HUES64 (cell line): ENCODE data around the gene SYF2.
"Not testable (repeated sequence)": the region's sequence is repeated elsewhere in the genome, so short reads cannot be mapped to it uniquely, and the experiment has no call there.

ENCODE experiments used
- H3K27ac ChIP-seq: 2 replicates; pipeline ENCODE4 v1.7.0; 2013; ENCODE audit warnings: low read depth, low read length, inconsistent platforms
- H3K27me3 ChIP-seq: 2 replicates; pipeline ENCODE4 v1.6.1; 2013; ENCODE audit warnings: mild to moderate bottlenecking, low read length; ENCODE audit not compliant: insufficient read depth
- H3K36me3 ChIP-seq: 2 replicates; pipeline ENCODE4 v1.6.1; 2013; ENCODE audit warnings: mild to moderate bottlenecking, low read length; ENCODE audit not compliant: insufficient read depth
- H3K4me1 ChIP-seq: 2 replicates; pipeline ENCODE4 v1.6.1; 2013; ENCODE audit warnings: mild to moderate bottlenecking, low read length, moderate library complexity; ENCODE audit not compliant: insufficient read depth
- H3K4me3 ChIP-seq: 2 replicates; pipeline ENCODE4 v1.5.1; 2013; ENCODE audit warnings: mild to moderate bottlenecking, low read length, moderate library complexity
- H3K9ac ChIP-seq: 2 replicates; pipeline ENCODE4 v1.6.1; 2013; ENCODE audit warnings: mild to moderate bottlenecking, low read depth, low read length
- H3K9me3 ChIP-seq: 2 replicates; pipeline ENCODE4 v1.6.1; 2013; ENCODE audit warnings: low read depth, low read length; ENCODE audit not compliant: insufficient read depth
- WGBS: fragments of 150-250, 120-280 bp; methylation state at CpG from one replicate; pipeline ENCODE4 v1.1.7; 2013; ENCODE audit warnings: missing lambda C conversion rate; 5-methylcytosine and 5-hydroxymethylcytosine counted together

The SYF2 gene

DNA sequence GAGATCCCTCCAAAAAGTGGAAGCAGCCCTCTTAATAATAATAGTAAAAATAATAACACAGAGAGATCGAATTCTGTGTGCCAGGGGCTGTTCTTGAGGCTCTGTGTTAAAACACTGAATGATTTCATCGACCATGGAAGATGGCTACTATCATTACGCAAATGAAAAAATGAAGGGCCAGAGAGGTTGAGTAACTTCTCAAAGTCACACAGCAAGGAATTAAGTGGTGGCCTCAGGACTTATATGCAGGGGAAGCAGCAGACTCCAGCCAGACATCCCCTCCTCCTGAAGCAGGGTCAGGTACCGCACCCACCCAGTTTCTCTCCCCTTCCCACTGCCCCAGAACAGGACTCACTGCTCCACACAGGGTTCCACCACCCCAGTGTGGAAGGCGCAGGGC, 40.1 kb downstream of the SYF2 start:
- H3K27ac ChIP-seq: no peak overlapping the region
- H3K9ac ChIP-seq: no peak overlapping the region
- 94% methylated on average over 5 of the region's 5 CpGs for WGBS
- H3K27me3 ChIP-seq: no peaks in the 10 kb centered on the region
- no peak overlapping the region for H3K4me3 ChIP-seq
- H3K4me1 ChIP-seq: no peaks in the 10 kb centered on the region
- no peaks in the 10 kb centered on the region for H3K36me3 ChIP-seq
- no peaks in the 10 kb centered on the region for H3K9me3 ChIP-seq

DNA sequence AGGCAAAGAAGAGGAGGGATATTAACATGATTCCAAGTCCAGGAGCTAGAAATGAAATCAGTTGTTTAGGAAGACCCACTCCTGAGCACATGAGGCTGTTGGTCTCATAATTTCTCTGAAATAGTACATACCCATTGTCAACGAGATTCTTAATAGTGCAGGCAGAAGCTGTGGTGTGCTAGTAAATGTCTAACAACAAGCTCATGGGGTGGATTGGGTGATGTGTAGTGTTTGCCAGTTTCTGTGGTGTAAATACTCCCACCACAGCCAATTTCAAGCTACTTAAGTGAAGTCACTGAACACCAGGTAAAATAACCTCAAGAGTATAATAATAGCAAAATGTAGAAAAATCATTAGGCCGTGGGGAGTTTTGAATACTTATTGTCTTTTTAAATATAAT, 42.0 kb downstream of the SYF2 start:
- Histone ChIP-seq H3K4me1 (no peaks in the 10 kb centered on the region), H3K27me3 (no peaks in the 10 kb centered on the region), H3K9me3 (no peaks in the 10 kb centered on the region), H3K4me3 (no peak overlapping the region), H3K9ac (no peak overlapping the region), H3K27ac (no peak overlapping the region), H3K36me3 (no peaks in the 10 kb centered on the region)
- no CpG with 5 or more reads among the region's 2 CpGs for WGBS

DNA sequence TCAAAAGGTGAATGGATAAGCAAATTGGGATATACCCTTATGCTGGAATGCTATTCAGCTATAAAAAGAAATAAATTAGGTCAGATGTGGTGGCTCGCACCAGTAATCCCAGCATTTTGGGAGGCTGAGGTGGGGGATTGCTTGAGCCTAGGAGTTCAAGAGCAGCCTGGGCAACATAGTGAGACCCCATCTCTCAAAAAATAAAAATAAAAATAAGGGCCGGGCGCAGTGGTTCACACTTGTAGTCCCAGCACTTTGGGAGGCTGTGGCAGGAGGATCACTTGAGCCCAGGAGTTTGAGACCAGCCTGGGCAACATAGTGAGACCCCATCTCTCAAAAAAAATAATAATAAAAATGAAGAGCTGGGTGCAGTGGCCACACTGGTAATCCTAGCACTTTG, 44.4 kb downstream of the SYF2 start:
- 98% methylated on average over 3 of the region's 3 CpGs for WGBS
- H3K9me3 ChIP-seq, H3K27me3 ChIP-seq, H3K27ac ChIP-seq, H3K4me1 ChIP-seq, H3K4me3 ChIP-seq, H3K9ac ChIP-seq, H3K36me3 ChIP-seq: not testable (repeated sequence)

DNA sequence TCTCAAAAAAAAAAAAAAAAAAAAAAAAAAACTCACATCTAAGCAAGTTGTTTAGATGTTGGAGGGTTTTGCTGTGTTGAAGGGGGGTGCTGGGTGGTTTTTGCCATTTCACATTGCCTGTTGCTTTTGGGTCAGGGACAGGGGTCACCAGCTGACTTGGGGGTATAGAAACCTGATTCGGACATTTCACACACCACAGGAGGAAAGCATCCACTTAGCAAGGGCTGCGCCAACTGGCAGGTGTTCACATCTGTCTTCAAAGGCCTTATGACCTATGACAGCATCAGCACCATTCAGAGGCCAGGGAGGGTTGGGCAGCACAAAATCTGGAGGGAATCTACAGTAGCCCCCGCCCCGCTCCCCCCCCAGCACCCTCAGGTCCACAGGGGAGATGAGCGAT, 45.2 kb downstream of the SYF2 start:
- Histone ChIP-seq H3K36me3 (no peaks in the 10 kb centered on the region), H3K27me3 (no peaks in the 10 kb centered on the region), H3K9ac (no peak overlapping the region), H3K4me3 (no peak overlapping the region), H3K27ac (no peak overlapping the region), H3K9me3 (no peaks in the 10 kb centered on the region), H3K4me1 (no peaks in the 10 kb centered on the region)
- 99% methylated on average over 5 of the region's 5 CpGs for WGBS

DNA sequence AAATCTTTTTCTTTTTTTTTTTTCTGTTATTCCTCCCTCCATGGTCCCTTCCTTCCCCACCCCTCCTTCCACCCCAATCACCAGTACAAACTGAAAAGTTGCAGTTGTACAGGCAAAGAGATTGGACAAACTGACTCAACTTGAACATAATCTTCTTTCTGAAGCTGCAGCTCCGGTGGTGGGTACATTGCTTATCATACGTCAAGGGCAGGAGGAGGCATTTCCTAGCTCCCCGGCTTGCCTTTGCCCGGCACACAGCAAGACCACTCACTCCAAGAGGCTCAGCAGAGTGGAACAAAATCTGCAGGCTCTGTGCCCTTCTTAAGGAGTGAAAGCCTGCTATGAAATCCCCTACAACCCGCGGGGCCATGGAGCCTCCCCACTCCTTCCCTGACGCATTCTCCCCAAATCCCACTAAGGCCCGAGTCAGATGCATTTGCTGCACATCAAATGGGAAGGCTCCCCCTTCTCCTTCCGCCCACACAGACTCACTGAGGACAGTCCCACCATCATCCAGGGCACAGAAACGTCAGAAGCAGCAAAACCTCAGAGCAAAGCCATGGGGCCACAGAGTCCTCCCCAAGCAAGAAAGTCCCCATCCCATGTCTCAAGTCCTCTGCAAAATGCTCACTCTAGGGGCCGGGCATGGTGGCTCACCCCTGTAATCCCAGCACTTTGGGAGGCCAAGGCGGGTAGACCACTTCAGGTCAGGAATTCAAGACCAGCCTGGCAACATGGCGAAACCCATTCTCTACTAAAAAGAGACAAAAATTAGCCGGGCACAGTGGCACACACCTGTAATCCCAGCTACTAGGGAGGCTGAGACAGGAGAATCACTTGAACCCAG, 45.9 kb downstream of the SYF2 start:
- H3K9ac ChIP-seq: no peak overlapping the region
- no peaks in the 10 kb centered on the region for H3K9me3 ChIP-seq
- no peak overlapping the region for H3K27ac ChIP-seq
- H3K4me1 ChIP-seq: no peaks in the 10 kb centered on the region
- WGBS: 90% methylated on average over 14 of the region's 14 CpGs
- H3K4me3 ChIP-seq: no peak overlapping the region
- H3K36me3 ChIP-seq: no peaks in the 10 kb centered on the region
- no peaks in the 10 kb centered on the region for H3K27me3 ChIP-seq

DNA sequence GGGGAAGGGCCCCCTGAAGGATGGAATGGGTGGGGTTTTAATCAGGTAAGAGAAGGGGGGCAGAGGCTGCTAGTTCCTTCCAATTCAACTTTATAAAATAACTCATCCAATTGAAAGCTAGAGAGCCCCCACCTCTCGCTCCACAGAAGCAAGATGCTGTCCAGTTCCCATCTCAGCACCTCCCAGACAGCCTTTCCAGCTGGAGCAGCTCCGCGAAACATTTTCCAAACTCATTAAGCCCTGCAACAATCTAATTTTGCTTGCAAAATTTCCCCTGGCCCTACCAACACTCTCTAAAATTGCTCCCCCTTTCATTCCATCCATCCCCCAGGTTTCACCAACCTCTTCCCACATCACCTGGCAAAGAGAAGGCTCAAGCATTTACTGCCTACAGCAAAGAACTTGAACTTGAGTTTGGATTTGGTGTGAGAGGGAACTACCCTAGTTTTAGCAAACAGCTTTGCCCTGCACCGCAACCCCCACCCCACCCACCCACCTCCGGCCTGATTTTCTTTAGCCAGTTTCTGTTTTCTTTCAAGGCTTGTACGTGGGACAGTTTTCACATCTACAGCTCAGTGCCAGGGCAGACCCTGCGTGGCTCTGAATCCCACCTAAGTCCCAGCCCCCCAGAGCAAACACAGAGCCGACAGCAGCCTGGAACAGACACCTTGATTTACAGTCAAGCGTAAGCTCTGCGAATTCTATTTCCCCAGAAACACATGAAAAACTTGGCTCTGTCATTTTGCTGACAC, 46.7 kb downstream of the SYF2 start:
- no peaks in the 10 kb centered on the region for H3K4me1 ChIP-seq
- H3K36me3 ChIP-seq: no peaks in the 10 kb centered on the region
- no peaks in the 10 kb centered on the region for H3K27me3 ChIP-seq
- no peak overlapping the region for H3K4me3 ChIP-seq
- no peak overlapping the region for H3K27ac ChIP-seq
- 90% methylated on average over 10 of the region's 10 CpGs for WGBS
- no peaks in the 10 kb centered on the region for H3K9me3 ChIP-seq
- H3K9ac ChIP-seq: no peak overlapping the region

DNA sequence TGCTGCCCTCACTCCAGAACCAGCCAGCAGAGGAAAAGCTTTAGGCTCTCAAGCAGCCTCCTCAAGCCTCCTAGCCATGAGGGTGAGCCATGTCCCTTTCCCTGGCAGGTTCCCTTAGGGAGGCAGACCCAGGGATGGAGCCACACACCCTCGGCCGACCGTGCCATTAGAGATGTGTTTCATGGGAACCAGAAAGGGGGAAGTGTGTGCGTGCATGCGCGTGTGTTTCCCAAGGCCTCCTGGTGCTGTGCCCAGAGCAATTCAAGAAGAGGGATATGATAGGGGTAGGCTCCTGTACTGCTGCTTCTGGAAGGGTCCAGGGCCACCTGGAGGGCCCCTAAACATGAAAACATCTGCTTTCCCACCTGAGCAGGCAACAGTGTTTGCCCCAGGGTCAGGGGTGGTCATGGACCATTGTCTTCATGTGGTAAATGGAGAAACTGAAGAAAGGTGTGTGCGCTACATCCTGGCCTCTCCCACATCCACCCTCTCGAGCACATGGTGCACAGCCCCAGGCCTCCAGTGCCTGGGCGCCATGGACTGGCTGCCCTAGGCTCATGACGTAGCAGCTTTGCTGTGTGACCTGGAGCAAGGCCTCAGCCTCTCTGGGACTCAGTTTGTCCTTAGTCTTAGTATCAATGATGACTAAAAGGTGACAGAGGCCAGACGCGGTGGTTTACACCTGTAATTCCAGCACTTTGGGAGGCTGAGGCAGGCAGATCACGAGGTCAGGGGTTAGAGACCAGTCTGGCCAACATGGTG, 48.1 kb downstream of the SYF2 start:
- no peaks in the 10 kb centered on the region for H3K4me1 ChIP-seq
- no peaks in the 10 kb centered on the region for H3K27me3 ChIP-seq
- H3K27ac ChIP-seq: no peak overlapping the region
- 94% methylated on average over 13 of the region's 13 CpGs for WGBS
- no peak overlapping the region for H3K4me3 ChIP-seq
- no peak overlapping the region for H3K9ac ChIP-seq
- H3K9me3 ChIP-seq: no peaks in the 10 kb centered on the region
- H3K36me3 ChIP-seq: no peaks in the 10 kb centered on the region

DNA sequence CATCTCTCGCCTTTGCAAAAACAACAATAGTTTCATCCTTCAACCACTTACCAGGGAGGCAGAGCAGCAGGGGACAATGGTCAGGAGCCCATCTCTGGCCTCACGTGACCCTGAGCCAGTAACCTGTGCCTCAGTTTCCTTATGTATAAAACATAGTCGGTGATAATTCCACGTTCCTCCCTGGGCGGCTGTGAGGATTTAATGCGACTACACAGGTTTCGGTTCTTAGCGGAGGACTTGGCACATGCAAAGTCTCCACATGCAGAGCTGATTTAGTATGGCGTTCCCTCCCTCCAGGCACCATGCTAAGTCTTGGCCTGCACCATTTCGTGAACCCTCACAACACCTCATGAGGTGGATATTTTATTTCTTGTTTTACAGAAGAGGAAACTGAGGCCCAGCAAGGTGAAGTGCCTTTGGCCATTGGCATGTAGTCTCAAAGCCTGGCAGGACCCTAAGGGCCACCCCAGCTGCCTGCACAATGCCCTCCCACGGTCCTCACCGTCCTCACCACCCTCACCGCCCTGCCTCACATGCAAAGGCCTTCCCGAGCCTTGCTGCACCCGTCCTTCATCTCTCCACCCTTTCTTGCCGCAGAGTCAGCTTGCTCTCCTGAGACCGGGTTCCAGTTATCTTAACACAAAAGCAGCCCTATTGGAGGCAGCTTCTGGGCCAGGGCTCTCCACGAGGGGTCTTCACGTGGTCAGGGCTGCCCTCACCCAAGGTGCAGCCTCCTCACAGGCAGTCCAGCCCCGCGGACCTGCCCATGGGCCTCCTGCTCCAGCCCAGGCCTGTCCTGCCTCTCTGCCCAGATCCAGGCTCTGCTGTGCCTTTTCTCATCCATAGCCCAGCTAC, 48.9 kb downstream of the SYF2 start:
- Histone ChIP-seq H3K27ac (no peak overlapping the region), H3K4me3 (no peak overlapping the region)

DNA sequence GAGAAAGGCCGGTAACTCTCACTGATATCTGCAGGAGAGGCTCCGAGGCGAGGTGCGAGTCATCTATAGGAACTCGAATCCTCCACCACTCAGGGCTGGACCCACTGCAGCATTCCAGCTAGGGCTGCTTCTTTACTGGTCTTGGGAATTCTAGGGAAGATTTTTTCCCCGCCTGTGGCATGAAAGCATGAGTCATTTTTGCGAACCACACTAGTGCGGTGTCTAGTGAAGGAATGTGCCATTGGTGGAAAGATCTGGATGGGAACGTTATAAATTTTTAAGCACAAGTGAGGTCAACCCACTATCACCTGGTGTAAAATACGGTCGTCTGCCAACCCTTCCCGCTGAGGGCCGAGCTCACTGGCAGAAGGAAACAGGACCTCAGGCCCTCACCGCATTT, 49.7 kb downstream of the SYF2 start:
- 92% methylated on average over 14 of the region's 14 CpGs for WGBS

More for the DNA sequence above, 48.9 kb downstream of the SYF2 start:
- Histone ChIP-seq H3K36me3 (no peaks in the 10 kb centered on the region), H3K4me1 (no peaks in the 10 kb centered on the region), H3K9ac (no peak overlapping the region), H3K9me3 (no peaks in the 10 kb centered on the region), H3K27me3 (no peaks in the 10 kb centered on the region)
- 93% methylated on average over 21 of the region's 21 CpGs for WGBS

DNA sequence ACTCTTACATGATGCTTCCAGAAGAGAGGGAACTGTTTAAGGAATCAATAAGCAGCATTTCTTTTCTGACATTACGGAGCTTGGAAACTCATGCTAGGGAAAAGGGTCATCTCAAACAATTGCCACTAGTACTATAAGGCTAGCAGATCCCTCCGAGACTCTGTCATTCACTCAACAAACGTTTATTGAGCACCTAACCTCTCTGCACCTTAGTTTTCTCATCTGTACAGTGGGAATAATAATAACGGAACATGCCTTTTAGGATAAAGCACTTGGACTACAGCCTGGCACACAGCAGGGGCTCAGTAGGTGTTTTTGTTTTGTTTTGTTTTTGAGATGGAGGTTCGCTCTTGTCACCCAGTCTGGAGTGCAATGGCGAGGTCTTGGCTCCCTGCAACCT, 51.3 kb downstream of the SYF2 start:
- Histone ChIP-seq H3K27ac (no peak overlapping the region), H3K36me3 (no peaks in the 10 kb centered on the region), H3K27me3 (no peaks in the 10 kb centered on the region), H3K9me3 (no peaks in the 10 kb centered on the region), H3K4me1 (no peaks in the 10 kb centered on the region), H3K4me3 (no peak overlapping the region), H3K9ac (no peak overlapping the region)
- WGBS: 92% methylated on average over 6 of the region's 6 CpGs

More for the DNA sequence above, 49.7 kb downstream of the SYF2 start:
- H3K4me1 ChIP-seq: no peaks in the 10 kb centered on the region
- H3K9ac ChIP-seq: no peak overlapping the region
- no peak overlapping the region for H3K27ac ChIP-seq
- H3K9me3 ChIP-seq: no peaks in the 10 kb centered on the region
- no peaks in the 10 kb centered on the region for H3K27me3 ChIP-seq
- H3K36me3 ChIP-seq: no peaks in the 10 kb centered on the region
- no peak overlapping the region for H3K4me3 ChIP-seq
